Common myeloid progenitor, CD34-positive (primary cell): Measurements from ENCODE around the gene MICALL2.

ENCODE experiments used
- CTCF ChIA-PET: fragments of 350-600 bp; sonication (Branson Sonifier 250); formaldehyde crosslinking; loops from one replicate; lab custom pipeline; 2021; ENCODE audit warnings: antibody characterized with exemption; lab: Charles Lee
- POLR2A ChIA-PET: fragments of 350-600 bp; sonication (Branson Sonifier 250); formaldehyde crosslinking; loops from one replicate; lab custom pipeline; 2021; ENCODE audit warnings: antibody characterized with exemption; lab: Charles Lee
- DNase-seq, 3 donors: peaks; one replicate each; pipeline versions ENCODE4 v3.0.0 to v3.0.0-alpha.2; 2013
- H3K27ac ChIP-seq, 2 experiments: 1 replicate in 1 of 2; 2 replicates in 1 of 2; pipeline ENCODE4 v1.7.0; 2013; ENCODE audit warnings: inconsistent platforms in 2 of 2, low read length in 2 of 2, mild to moderate bottlenecking in 2 of 2, low read depth in 1 of 2, moderate library complexity in 1 of 2; ENCODE audit not compliant: severe bottlenecking in 2 of 2, insufficient read depth in 1 of 2, poor library complexity in 1 of 2
- H3K27me3 ChIP-seq, 5 experiments: replicated peaks in 2 of 5; 1 replicate in 3 of 5; 2 replicates in 2 of 5; pipeline versions ENCODE4 v1.6.1 to v1.7.0; 2013; ENCODE audit warnings: low read length in 4 of 5, mild to moderate bottlenecking in 2 of 5, moderate library complexity in 2 of 5, inconsistent platforms in 1 of 5; ENCODE audit not compliant: insufficient read depth in 5 of 5, control insufficient read depth in 4 of 5
- H3K36me3 ChIP-seq, 4 experiments: 1 replicate in 2 of 4; 2 replicates in 2 of 4; pipeline versions ENCODE4 v1.6.1 to v1.7.0; 2013; ENCODE audit warnings: low read length in 3 of 4, control low read depth in 1 of 4, mild to moderate bottlenecking in 1 of 4; ENCODE audit not compliant: control insufficient read depth in 4 of 4, insufficient read depth in 4 of 4
- H3K4me1 ChIP-seq, 4 experiments: 1 replicate in 3 of 4; 2 replicates in 1 of 4; pipeline versions ENCODE4 v1.6.1 to v1.7.1; 2013; ENCODE audit warnings: low read length in 3 of 4, mild to moderate bottlenecking in 3 of 4, control low read depth in 1 of 4, inconsistent platforms in 1 of 4, moderate library complexity in 1 of 4; ENCODE audit not compliant: control insufficient read depth in 4 of 4, insufficient read depth in 4 of 4; ENCODE audit errors: control extremely low read depth in 1 of 4
- H3K4me3 ChIP-seq, 7 experiments: 1 replicate in 4 of 7; 2 replicates in 3 of 7; pipeline versions ENCODE4 v1.5.1 to v1.7.0; 2013; ENCODE audit warnings: mild to moderate bottlenecking in 7 of 7, low read length in 6 of 7, moderate library complexity in 6 of 7, inconsistent platforms in 2 of 7, low read depth in 2 of 7, control low read depth in 1 of 7; ENCODE audit not compliant: insufficient read depth in 4 of 7, control insufficient read depth in 1 of 7; ENCODE audit errors: extremely low read depth in 1 of 7
- H3K9me3 ChIP-seq, 5 experiments: 1 replicate in 4 of 5; 2 replicates in 1 of 5; pipeline versions ENCODE4 v1.6.1 to v1.7.1; 2013; ENCODE audit warnings: low read length in 4 of 5, mild to moderate bottlenecking in 2 of 5, inconsistent platforms in 1 of 5, low read depth in 1 of 5, moderate library complexity in 1 of 5; ENCODE audit not compliant: control insufficient read depth in 4 of 5, insufficient read depth in 2 of 5; ENCODE audit errors: control extremely low read depth in 1 of 5
- WGBS: methylation state at CpG from one replicate; pipeline ENCODE4 v1.1.5; 2013; ENCODE audit not compliant: insufficient coverage; 5-methylcytosine and 5-hydroxymethylcytosine counted together

The MICALL2 gene

DNA sequence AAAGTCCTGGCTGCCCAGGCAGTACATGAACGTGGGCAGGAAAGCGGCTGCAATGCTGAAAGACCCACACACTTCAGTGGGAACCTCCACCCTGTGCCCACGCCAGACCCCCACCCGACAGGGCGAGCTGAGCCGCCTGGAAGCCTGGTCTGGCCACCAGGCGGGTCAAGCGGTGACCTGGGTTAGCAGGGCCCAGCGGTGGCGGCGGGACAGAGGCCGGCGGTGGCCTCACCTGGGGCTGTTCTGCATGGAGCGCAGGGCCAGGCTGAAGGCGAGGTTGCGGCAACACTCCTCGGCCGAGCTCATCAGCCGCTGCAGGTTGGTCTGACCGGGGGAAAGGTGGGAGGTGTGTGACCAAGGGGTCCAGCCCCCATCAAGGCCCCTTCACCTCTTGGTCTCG, 11.6 kb upstream of the MICALL2 start:
- CTCF ChIA-PET = interaction anchor here (0.9 kb wide), 1 partner anchor 278 kb away, joined by 3 read pairs; no protein-coding TSS in a partner anchor
- Histone ChIP-seq H3K4me1 (peaks cover 0 to 13% (median 7%) of the 10 kb centered on the region in 4 experiments), H3K27me3 (no peaks in the 10 kb centered on the region), H3K36me3 (peaks cover 10 to 77% (median 45%) of the 10 kb centered on the region in 4 experiments), H3K9me3 (no peaks in the 10 kb centered on the region), H3K4me3 (no peak overlapping the region), H3K27ac (no peak overlapping the region)
- DNase-seq = no peak
- WGBS = 98% methylated on average over 21 of the region's 21 CpGs
- POLR2A ChIA-PET = no interaction called here

DNA sequence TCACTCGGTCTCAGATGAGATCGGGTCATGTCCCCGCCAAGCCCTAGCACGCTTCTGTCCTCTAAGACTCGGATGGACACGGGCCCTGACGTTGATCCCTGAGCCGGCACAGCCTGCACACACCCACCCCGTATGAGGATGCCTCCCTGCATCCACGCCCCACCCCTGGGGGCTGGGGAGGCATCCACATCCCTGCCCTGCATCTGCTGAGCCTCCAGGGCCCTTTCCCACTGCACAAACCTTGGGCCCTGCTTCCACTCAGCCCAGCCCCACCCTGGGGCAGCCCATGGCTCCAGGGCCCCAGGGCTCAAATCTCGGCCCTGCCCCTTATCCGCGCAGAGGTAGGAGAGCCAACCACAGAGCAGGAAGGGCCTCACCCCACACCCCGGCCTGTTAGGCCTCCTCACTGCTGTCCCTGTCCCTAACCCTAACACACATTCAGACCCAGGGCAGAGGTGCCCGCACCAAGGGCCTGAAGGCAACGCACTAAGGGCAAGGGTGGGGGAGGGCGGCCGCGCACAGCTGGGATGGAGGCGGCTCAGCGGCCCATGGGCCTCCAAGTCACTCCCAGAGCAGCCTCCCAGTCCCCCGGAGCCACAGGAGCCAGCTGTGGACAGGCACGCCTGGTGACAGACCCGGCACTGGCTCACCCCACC, 9.5 kb upstream of the MICALL2 start:
- no peaks in the 10 kb centered on the region for H3K27me3 ChIP-seq
- no peak overlapping the region for H3K27ac ChIP-seq
- H3K4me3 ChIP-seq = no peak overlapping the region
- peaks cover 10 to 58% (median 35%) of the 10 kb centered on the region in 4 experiments for H3K36me3 ChIP-seq
- H3K9me3 ChIP-seq = no peaks in the 10 kb centered on the region
- ChIA-PET CTCF (no interaction called here), POLR2A (no interaction called here)
- 98% methylated on average over 22 of the region's 24 CpGs for WGBS
- no peak for DNase-seq
- H3K4me1 ChIP-seq = peaks cover 0 to 9% (median 3%) of the 10 kb centered on the region in 4 experiments

DNA sequence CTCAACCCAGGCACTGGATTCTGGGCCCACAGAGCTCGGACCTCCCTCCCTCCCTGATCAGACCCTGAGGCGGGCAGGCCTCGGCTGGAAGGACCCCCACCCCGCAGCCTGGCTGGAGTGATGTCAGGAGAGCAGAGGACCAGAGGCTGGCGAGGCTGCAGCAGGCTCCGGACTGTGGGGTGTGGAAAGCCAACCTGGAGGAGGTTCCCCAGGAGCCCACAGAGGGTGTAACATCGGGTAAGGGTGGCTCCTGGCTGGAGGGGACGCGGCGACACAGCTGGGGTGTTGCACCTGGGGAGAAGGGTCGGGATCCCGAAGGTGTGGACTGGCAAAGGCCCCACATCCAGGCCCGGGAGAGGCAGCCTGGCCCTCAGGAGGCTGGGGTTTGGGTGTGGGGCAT, 8.9 kb upstream of the MICALL2 start:
- no peak for DNase-seq
- H3K27ac ChIP-seq = no peak overlapping the region
- peaks cover 0 to 8% (median 2%) of the 10 kb centered on the region in 4 experiments for H3K4me1 ChIP-seq
- H3K36me3 ChIP-seq = peaks cover 10 to 53% (median 29%) of the 10 kb centered on the region in 4 experiments
- H3K9me3 ChIP-seq = no peaks in the 10 kb centered on the region
- ChIA-PET CTCF (no interaction called here), POLR2A (no interaction called here)
- 94% methylated on average over 8 of the region's 13 CpGs for WGBS
- H3K4me3 ChIP-seq = no peak overlapping the region
- H3K27me3 ChIP-seq = no peaks in the 10 kb centered on the region

DNA sequence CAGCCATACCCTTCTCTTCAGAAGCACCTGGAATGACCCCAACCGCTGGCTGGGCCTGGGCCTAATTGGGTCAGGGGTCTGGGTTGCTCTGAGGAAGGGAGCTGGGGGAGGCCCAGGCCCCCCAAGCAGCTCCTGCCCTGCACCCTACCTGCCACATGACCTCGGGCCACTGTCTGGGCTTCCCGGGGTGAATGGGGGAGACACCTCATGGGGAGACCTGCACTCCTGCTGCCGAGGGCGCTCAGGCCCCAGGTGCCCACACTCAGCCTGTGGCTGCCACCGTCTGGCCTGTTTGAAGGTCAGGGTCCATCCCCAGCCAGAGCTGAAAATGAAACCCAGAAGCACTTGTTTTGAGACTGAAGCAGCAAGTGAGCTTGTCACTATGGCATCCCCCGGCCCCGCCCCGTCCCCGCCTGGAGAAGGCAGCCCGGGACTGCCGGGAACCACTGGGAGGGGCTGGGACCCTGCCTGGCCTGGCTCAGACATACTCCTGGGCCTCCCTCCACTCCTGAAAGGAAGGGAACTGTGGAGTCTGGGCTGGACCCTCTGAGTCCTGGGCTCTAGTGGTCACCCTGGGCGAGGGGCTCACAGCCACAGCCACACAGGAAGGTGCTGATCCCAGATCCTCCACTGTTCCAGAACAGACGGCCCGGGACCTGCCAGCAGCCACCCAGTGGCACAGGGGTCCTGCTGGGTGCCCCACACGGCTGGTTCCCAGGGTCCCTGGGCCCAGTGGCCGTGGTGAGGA, 7.4 kb upstream of the MICALL2 start:
- CTCF ChIA-PET = no interaction called here
- DNase-seq = no peak
- 61% methylated on average over 17 of the region's 17 CpGs for WGBS

DNA sequence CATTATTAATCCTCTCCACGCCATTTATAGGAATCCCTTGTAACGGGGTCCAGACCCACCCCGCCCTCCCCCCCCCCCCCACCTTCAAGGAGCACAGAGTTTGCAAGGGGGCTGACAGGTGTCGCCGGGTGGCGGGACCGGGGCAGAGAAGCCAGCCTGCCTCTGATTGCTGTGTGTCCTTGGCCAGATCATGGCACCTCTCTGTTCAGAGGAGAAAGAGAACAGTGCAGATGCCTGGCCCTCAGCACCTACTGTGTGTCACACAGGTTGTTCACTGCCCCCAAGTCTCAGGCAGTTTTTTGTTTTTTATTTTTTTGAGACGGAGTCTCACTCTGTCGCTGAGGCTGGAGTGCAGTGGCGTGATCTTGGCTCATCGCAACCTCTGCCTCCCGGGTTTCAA, 5.4 kb upstream of the MICALL2 start:
- H3K9me3 ChIP-seq = no peaks in the 10 kb centered on the region
- no peak for DNase-seq
- WGBS = 93% methylated on average over 9 of the region's 12 CpGs
- ChIA-PET CTCF (no interaction called here), POLR2A (no interaction called here)
- peaks cover 0 to 18% (median 5%) of the 10 kb centered on the region in 4 experiments for H3K36me3 ChIP-seq
- peaks cover 0 to 42% (median 30%) of the 10 kb centered on the region in 4 experiments for H3K4me1 ChIP-seq
- no peak overlapping the region for H3K4me3 ChIP-seq
- H3K27me3 ChIP-seq = no peaks in the 10 kb centered on the region
- no peak overlapping the region for H3K27ac ChIP-seq

More for the DNA sequence above, 7.4 kb upstream of the MICALL2 start:
- H3K27ac ChIP-seq = no peak overlapping the region
- H3K27me3 ChIP-seq = no peaks in the 10 kb centered on the region
- POLR2A ChIA-PET = no interaction called here
- H3K36me3 ChIP-seq = peaks cover 5 to 38% (median 18%) of the 10 kb centered on the region in 4 experiments
- no peaks in the 10 kb centered on the region for H3K9me3 ChIP-seq
- H3K4me1 ChIP-seq = peaks cover 0 to 22% (median 11%) of the 10 kb centered on the region in 4 experiments
- H3K4me3 ChIP-seq = peak overlapping the region in 1 of 7 experiments; percentile 26

DNA sequence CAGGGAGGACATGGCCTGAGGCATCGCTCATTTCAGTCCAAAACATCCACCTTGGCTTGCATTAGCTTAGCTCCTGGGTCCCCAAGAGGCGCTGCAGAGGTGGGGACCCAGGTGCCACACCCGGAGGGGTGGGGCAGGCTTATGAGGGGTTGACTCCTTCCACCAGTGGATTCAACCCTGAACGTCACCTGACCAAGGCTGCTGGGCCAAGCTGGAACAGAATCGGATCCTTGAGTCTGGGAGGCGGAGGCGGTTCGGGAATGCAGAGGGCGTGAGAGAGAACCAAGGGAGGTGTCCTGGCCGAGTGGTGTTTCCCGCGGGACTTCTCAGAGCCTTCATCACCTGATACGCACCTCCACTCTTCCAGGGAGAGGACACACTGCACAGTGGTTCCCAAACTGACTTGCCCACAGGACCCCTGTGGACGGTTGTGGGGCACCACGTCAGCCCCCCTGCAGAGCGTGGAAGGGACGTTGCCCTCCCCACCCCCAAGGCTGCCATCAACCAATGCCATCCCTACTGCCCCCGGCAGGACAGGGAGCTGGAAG, 4.5 kb upstream of the MICALL2 start:
- 93% methylated on average over 15 of the region's 18 CpGs for WGBS
- ChIA-PET CTCF (interaction anchor here (1.1 to 1.9 kb wide), 3 partner anchors 8 to 30 kb away, joined by 3 to 6 read pairs (median 4); no protein-coding TSS in a partner anchor), POLR2A (no interaction called here)
- Histone ChIP-seq H3K36me3 (peaks cover 0 to 9% (median 1%) of the 10 kb centered on the region in 4 experiments), H3K27me3 (no peaks in the 10 kb centered on the region), H3K27ac (no peak overlapping the region), H3K4me3 (no peak overlapping the region), H3K4me1 (peaks cover 0 to 46% (median 34%) of the 10 kb centered on the region in 4 experiments), H3K9me3 (no peaks in the 10 kb centered on the region)
- DNase-seq = no peak
